GM19035 (cell line): ENCODE data around the gene SLC2A14.
"Not testable (repeated sequence)": the region's sequence is repeated elsewhere in the genome, so short reads cannot be mapped to it uniquely, and the experiment has no call there.

ENCODE experiments used
- ATAC-seq: cut with Tn5 transposase; IDR thresholded peaks from one replicate; pipeline ENCODE4 v1.9.1; 2021; ENCODE audit not compliant: unreplicated experiment

The SLC2A14 gene

GRCh38 chr12:7872566-7873319 is at the start of gene SLC2A14:
TSS of gene SLC2A14 (minus strand) at chr12:7872915. CDS start at chr12:7869880, 3,035 bp downstream.
- no peak for ATAC-seq

GRCh38 chr12:7921181-7921580 is 48.5 kb upstream of the SLC2A14 start:
- ATAC-seq: not testable (repeated sequence)

GRCh38 chr12:7918268-7918590 is 45.5 kb upstream of the SLC2A14 start:
- ATAC-seq: not testable (repeated sequence)

GRCh38 chr12:7917392-7918267 is 44.9 kb upstream of the SLC2A14 start:
- no peak for ATAC-seq

GRCh38 chr12:7916936-7917335 is 44.2 kb upstream of the SLC2A14 start:
- ATAC-seq: no peak

- no peak for ATAC-seq
Measured at GRCh38 chr12:7915661-7916403, 43.1 kb upstream of the SLC2A14 start.

GRCh38 chr12:7910106-7910505 is 37.4 kb upstream of the SLC2A14 start:
- ATAC-seq: not testable (repeated sequence)

- no peak for ATAC-seq
Measured at GRCh38 chr12:7907009-7907408, 34.3 kb upstream of the SLC2A14 start.

GRCh38 chr12:7906303-7906702 is 33.6 kb upstream of the SLC2A14 start:
- not testable (repeated sequence) for ATAC-seq

- not testable (repeated sequence) for ATAC-seq
Measured at GRCh38 chr12:7905600-7906125, 32.9 kb upstream of the SLC2A14 start.

GRCh38 chr12:7905071-7905470 is 32.4 kb upstream of the SLC2A14 start:
- ATAC-seq: no peak

- ATAC-seq: not testable (repeated sequence)
Measured at GRCh38 chr12:7902416-7902815, 29.7 kb upstream of the SLC2A14 start.

GRCh38 chr12:7899755-7900154 is 27.0 kb upstream of the SLC2A14 start:
- ATAC-seq: no peak

- not testable (repeated sequence) for ATAC-seq
Measured at GRCh38 chr12:7896726-7897125, 24.0 kb upstream of the SLC2A14 start.

GRCh38 chr12:7892186-7892980 is 19.7 kb upstream of the SLC2A14 start:
- ATAC-seq: no peak

- ATAC-seq: no peak
Measured at GRCh38 chr12:7884689-7885088, 12.0 kb upstream of the SLC2A14 start.

- not testable (repeated sequence) for ATAC-seq
Measured at GRCh38 chr12:7881736-7882120, 9.0 kb upstream of the SLC2A14 start.

- not testable (repeated sequence) for ATAC-seq
Measured at GRCh38 chr12:7880952-7881735, 8.4 kb upstream of the SLC2A14 start.

GRCh38 chr12:7879246-7879645 is 6.5 kb upstream of the SLC2A14 start:
- no peak for ATAC-seq

- ATAC-seq: no peak
Measured at GRCh38 chr12:7877420-7877819, 4.7 kb upstream of the SLC2A14 start.
